GM18873 (cell line): ENCODE results near the gene NXF2B.
"Not testable (repeated sequence)": the region's sequence is repeated elsewhere in the genome, so short reads cannot be mapped to it uniquely, and the experiment has no call there.

Experiments used
- ATAC-seq: cut with Tn5 transposase; IDR thresholded peaks from one replicate; pipeline ENCODE4 v1.9.1; 2021; ENCODE audit warnings: mild to moderate bottlenecking, moderate library complexity, moderate number of reproducible peaks; ENCODE audit not compliant: unreplicated experiment, low FRiP score

The NXF2B gene

DNA sequence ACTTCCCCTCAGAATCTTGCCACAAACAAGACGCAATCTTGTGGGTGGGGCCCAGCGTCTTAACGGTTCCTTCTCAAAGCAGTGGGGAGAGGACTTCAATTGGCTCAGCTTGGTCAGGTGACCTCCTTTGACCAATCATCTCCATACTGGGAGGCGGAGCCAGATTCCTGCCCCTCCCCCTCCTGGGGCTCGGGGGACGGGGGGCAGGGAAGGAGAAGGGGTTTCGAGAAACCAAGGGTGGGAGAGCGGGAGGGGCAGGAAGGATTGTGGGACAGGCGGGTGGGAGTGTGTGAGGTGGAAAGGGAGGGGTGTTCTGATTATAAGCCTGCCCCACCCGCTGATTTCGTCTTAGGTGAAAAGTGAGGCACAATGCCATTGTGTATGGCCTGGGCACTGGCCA is at the start of gene NXF2B:
NXF2B (minus strand) TSS at position 101 of the 400 bp plus-strand sequence. CDS start 59,972 bp downstream, outside the sequence.
- not testable (repeated sequence) for ATAC-seq

DNA sequence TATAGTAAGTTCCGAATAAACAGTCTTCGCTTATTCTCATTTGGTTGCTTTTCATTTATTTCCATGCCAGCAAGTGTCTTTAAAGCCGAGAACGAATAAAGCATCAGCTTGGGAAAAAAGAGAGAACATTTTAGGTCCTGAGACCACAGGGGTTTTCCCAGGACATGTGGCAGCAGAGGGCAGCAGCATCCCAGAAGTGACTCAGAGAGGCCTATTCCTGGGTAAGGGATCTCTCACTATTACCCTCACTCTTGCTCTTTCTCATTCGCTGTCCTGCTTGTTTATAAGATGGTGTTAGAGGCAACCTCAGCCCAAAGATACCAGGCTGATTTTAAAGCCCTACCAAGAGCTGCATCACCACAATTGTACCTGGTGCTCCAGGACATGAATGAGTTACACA is 39.0 kb upstream of the NXF2B start:
- not testable (repeated sequence) for ATAC-seq

DNA sequence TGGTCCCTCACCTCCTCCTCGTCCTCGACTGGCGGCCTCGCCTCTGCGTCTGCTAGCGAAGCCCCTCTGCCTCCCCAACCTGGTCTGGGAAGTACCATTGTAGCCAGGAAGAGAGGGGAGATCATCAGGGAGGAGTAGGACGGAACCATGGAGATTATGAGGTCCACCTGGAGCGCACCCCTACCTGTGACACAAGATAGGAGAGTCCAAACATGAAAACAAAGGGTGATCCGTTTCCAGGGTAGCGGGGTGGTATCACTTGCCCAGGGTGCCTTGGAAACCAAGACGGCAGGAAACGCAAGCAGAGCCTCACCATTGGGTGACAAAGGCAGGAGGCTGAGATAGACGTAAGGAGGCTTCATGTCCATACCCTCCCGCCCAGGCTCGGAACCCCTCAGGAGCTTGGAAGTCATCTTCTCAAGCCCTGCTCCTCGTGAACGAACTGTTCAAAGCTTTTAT is 32.0 kb upstream of the NXF2B start, which contains the start of gene TCP11X2:
TCP11X2 (minus strand) TSS at position 51 of the 459 bp plus-strand sequence.
- not testable (repeated sequence) for ATAC-seq

- not testable (repeated sequence) for ATAC-seq
Measured at GRCh38 chrX:102470215-102470614, 30.4 kb upstream of the NXF2B start.

GRCh38 chrX:102458615-102459014 is 18.8 kb upstream of the NXF2B start:
- ATAC-seq: not testable (repeated sequence)

GRCh38 chrX:102414493-102414892 is 25.3 kb downstream of the NXF2B start:
- ATAC-seq: not testable (repeated sequence)

DNA sequence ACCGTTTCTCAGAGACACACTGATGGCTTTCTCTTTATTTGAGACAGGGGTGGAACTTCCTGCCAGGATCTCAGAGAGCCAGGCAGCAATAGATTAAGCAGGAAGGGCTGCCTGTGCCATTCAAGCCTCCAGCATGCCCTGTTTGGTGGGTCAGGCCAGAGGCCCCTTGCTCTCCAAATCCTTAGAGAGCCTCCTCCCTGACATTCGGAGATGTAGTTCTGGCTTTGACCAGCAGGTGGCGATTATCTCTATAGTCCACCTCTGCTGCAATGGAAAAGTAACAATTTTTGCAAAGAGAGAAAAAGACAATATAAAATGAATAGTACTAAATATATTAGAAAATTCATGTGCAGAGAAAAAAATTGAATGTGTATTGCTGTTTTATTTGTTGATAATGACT is 93.9 kb downstream of the NXF2B start:
- no peak for ATAC-seq

- no peak for ATAC-seq
Measured at GRCh38 chrX:102341867-102342266, 97.9 kb downstream of the NXF2B start.

GRCh38 chrX:102339312-102340298 is 100.2 kb downstream of the NXF2B start:
- ATAC-seq: no peak

DNA sequence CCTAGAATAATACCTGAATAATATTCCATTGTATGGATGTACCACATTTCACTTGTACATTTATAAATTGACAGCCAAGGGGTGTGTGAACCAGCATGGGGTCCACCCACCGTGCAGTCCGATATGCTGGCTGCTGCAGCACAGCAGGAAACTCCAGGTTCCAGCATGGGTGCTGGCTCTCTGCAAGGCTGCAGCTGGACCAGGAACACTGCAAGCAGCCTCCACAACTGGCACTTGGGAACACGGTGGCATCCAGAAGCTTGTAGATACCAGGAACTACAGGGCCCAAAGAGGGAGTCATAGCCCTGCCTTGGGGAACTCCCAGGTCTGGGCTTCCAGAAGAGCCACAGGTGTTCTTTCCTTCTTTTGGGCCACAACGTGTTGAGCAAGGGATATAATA is 101.6 kb downstream of the NXF2B start:
- no peak for ATAC-seq
